Transverse colon (tissue), 4 donors: ENCODE measurements around the gene CIAO3.

ENCODE experiments used
- EP300 ChIP-seq: sonication (generic); formaldehyde crosslinking; IDR thresholded peaks from one replicate; pipeline ENCODE4 v1.6.1; 2017; ENCODE audit warnings: antibody characterized with exemption, low read depth
- POLR2A ChIP-seq: fragments of 450-650 bp; IDR thresholded peaks from one replicate; pipeline ENCODE4 v1.6.1; 2016; ENCODE audit warnings: antibody characterized with exemption, mild to moderate bottlenecking, moderate library complexity
- POLR2AphosphoS5 ChIP-seq, 3 donors: sonication (generic); formaldehyde crosslinking; IDR thresholded peaks; one replicate each; pipeline ENCODE4 v1.6.1; 2016; ENCODE audit warnings: antibody characterized with exemption in 3 of 3
- TF ChIP-seq, protein P1 (sequence below), 5 experiments: fragments of 200-600 bp in 3 of 5; fragments of 450-650 bp in 2 of 5; sonication (generic) in 3 of 5; IDR thresholded peaks; 1 replicate in 2 of 5; 2 replicates in 3 of 5; pipeline ENCODE4 v1.5.1; 2016 to 2017; ENCODE audit warnings: antibody characterized with exemption in 5 of 5, inconsistent platforms in 3 of 5, mild to moderate bottlenecking in 2 of 5, moderate library complexity in 1 of 5

DNA sequence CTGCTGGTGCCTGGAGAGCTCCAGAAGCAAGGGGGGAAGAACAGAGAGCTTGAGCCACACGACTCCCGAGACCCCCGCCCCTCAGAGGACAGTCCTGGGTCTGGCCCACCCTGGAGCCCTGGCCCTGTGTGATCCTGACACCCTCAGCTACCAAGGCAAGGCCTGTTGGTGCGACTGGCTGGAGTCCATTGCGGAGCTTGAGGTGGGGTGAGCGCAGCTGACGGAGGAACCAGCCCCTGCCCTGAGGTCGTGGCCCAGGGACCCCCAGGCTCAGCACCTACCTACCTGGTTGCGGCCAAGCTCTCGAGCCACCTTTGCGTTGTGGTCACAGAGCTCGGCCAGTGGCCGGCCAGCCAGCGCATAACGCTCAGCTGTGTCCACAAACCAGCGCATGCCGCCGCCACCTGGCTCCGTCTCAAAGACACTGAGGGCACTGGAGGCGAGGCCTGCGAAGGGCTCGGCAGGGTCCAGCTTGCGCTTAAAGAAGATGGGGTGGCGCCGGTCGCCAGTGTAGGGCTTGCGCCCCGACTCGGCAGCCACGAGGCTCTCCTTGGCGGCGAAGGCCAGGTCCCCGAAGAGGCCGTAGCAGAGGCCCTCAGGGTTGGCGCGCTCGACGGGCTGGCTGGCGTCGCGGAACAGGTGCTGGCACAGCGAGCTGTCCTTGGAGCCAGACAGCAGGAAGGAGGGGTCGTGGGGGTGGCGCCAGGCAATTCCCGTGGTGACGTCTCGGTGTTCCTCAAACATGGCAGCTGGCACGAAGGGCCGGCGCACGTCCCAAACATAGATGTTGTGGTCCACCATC lies 54.1 kb downstream of the CIAO3 start:
- TF ChIP-seq, protein P1, sequence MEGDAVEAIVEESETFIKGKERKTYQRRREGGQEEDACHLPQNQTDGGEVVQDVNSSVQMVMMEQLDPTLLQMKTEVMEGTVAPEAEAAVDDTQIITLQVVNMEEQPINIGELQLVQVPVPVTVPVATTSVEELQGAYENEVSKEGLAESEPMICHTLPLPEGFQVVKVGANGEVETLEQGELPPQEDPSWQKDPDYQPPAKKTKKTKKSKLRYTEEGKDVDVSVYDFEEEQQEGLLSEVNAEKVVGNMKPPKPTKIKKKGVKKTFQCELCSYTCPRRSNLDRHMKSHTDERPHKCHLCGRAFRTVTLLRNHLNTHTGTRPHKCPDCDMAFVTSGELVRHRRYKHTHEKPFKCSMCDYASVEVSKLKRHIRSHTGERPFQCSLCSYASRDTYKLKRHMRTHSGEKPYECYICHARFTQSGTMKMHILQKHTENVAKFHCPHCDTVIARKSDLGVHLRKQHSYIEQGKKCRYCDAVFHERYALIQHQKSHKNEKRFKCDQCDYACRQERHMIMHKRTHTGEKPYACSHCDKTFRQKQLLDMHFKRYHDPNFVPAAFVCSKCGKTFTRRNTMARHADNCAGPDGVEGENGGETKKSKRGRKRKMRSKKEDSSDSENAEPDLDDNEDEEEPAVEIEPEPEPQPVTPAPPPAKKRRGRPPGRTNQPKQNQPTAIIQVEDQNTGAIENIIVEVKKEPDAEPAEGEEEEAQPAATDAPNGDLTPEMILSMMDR (IDR thresholded peaks at IDR 0.05) = no peak
- TF ChIP-seq POLR2A (no peak), POLR2AphosphoS5 (IDR thresholded peaks at IDR 0.05) (no peak), EP300 (no peak)
